Esophagus squamous epithelium (tissue), 4 donors: ENCODE results near the gene UBQLN4.

Experiments used
- POLR2A ChIP-seq, 4 donors: fragments of 450-650 bp; IDR thresholded peaks; one replicate each; pipeline ENCODE4 v1.6.1; 2017; ENCODE audit warnings: antibody characterized with exemption in 4 of 4, mild to moderate bottlenecking in 4 of 4, moderate library complexity in 3 of 4
- TF ChIP-seq, protein P1 (sequence below), 6 experiments: fragments of 450-650 bp in 4 of 6; fragments of 200-600 bp in 2 of 6; sonication (generic) in 2 of 6; IDR thresholded peaks; one replicate each; pipeline ENCODE4 v1.5.1; 2016 to 2019; ENCODE audit warnings: antibody characterized with exemption in 6 of 6, mild to moderate bottlenecking in 4 of 6, moderate library complexity in 4 of 6

DNA sequence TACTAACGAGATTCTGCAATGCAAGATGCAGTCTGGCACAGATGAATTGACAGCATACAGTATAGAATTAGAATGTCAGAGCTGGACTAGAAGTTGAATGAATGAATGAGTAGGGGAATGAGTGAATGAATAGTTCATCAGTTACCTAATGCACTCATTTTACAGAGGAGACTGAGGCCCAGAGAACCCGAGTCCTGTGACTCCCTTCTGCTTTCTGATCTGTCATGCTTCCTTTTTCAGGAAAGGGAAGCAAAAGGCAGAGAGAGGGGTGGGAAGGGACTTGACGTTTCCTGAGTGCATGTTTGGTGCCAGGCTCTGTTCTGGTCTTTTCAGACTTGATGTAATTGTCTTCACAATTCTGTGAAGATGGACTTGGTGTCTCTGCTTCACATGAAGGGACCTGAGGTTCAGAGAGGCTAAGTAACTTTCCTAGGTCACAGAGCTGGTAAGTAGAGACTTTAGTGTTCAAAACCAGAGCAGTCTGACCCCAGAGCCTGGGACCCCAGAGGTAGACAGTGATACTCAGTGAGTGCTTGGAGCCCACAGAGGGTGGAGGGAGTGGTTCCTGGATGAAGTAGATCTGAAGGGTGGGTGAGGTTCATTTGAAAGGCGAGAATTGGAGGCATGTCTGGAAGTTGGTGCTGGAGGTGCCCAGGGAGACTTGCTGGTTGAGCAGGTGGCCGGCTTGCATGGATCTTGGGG is 36.7 kb upstream of the UBQLN4 start:
- TF ChIP-seq POLR2A (IDR thresholded peaks at IDR 0.05), result no peak
- TF ChIP-seq, protein P1, sequence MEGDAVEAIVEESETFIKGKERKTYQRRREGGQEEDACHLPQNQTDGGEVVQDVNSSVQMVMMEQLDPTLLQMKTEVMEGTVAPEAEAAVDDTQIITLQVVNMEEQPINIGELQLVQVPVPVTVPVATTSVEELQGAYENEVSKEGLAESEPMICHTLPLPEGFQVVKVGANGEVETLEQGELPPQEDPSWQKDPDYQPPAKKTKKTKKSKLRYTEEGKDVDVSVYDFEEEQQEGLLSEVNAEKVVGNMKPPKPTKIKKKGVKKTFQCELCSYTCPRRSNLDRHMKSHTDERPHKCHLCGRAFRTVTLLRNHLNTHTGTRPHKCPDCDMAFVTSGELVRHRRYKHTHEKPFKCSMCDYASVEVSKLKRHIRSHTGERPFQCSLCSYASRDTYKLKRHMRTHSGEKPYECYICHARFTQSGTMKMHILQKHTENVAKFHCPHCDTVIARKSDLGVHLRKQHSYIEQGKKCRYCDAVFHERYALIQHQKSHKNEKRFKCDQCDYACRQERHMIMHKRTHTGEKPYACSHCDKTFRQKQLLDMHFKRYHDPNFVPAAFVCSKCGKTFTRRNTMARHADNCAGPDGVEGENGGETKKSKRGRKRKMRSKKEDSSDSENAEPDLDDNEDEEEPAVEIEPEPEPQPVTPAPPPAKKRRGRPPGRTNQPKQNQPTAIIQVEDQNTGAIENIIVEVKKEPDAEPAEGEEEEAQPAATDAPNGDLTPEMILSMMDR (IDR thresholded peaks at IDR 0.05), result no peak
